Fibroblast of lung (primary cell): ENCODE data around the gene AIMP2.
"Not testable (repeated sequence)": the region's sequence is repeated elsewhere in the genome, so short reads cannot be mapped to it uniquely, and the experiment has no call there.

Experiments
- EZH2 ChIP-seq: IDR thresholded peaks from 2 replicates; pipeline ENCODE4 v1.5.1; 2012; ENCODE audit warnings: low read length, control low read depth, mild to moderate bottlenecking; ENCODE audit errors: missing control alignments
- TF ChIP-seq, protein P1 (sequence below), 2 donors: IDR thresholded peaks in 1 of 2; conservative IDR thresholded peaks in 1 of 2; 1 replicate in 1 of 2; 2 replicates in 1 of 2; pipeline ENCODE4 v1.5.1; 2011 to 2012; ENCODE audit warnings: low read length in 2 of 2, control low read depth in 1 of 2, inconsistent platforms in 1 of 2, low read depth in 1 of 2, mild to moderate bottlenecking in 1 of 2

DNA sequence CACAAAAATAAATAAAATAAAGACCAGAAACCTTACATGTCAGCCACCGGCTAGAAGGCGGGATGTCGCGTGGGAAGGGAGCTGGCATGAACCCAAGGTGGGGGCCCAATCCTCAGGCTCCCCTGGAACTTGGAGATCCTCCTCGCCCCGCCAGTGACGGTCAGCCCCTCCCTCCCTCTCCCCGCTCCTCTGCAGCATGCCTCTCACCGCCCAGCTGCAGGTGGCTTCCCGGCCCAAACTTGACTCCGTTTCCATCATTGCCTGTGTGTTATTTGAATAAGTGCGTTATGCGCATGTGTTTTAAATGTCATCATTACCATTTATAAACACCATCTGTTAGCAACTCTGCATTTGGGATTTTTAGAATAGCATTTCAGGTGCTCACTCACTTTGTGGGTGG lies 45.9 kb upstream of the AIMP2 start:
- TF ChIP-seq, protein P1, sequence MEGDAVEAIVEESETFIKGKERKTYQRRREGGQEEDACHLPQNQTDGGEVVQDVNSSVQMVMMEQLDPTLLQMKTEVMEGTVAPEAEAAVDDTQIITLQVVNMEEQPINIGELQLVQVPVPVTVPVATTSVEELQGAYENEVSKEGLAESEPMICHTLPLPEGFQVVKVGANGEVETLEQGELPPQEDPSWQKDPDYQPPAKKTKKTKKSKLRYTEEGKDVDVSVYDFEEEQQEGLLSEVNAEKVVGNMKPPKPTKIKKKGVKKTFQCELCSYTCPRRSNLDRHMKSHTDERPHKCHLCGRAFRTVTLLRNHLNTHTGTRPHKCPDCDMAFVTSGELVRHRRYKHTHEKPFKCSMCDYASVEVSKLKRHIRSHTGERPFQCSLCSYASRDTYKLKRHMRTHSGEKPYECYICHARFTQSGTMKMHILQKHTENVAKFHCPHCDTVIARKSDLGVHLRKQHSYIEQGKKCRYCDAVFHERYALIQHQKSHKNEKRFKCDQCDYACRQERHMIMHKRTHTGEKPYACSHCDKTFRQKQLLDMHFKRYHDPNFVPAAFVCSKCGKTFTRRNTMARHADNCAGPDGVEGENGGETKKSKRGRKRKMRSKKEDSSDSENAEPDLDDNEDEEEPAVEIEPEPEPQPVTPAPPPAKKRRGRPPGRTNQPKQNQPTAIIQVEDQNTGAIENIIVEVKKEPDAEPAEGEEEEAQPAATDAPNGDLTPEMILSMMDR (conservative IDR thresholded peaks at IDR 0.05 in 1 of 2, IDR thresholded peaks at IDR 0.05 in 1 of 2; ENCODE audit: low read depth in 1 of 2, low read length in 2 of 2) = not testable (repeated sequence)
- TF ChIP-seq EZH2 = not testable (repeated sequence)
